Hematopoietic multipotent progenitor cell treated with erythropoietin and hydrocortisone succinate and interleukin-3 and kit ligand, for 8 days (in vitro differentiated cells): ENCODE results near the gene MINDY1.

Experiments used
- DNase-seq: peaks from one replicate; pipeline ENCODE4 v3.0.0-alpha.2; 2015

Gene MINDY1

GRCh38 chr1:150963321-150964163 is 43.2 kb downstream of the MINDY1 start:
- DNase-seq: no peak

- no peak for DNase-seq
These were observed 44.9 kb downstream of the MINDY1 start for GRCh38 chr1:150961756-150962155.

GRCh38 chr1:150960646-150961045 is 46.1 kb downstream of the MINDY1 start:
- no peak for DNase-seq

GRCh38 chr1:150957666-150958065 is 49.0 kb downstream of the MINDY1 start:
- no peak for DNase-seq

GRCh38 chr1:150955280-150955679 is 51.4 kb downstream of the MINDY1 start:
- peak; percentile 83 for DNase-seq

- DNase-seq: no peak
These were observed 52.0 kb downstream of the MINDY1 start for GRCh38 chr1:150954708-150955107.
